HG03196 (cell line): Measurements from ENCODE around the gene DLX2.

Experiments
- ATAC-seq: cut with Tn5 transposase; IDR thresholded peaks from one replicate; pipeline ENCODE4 v1.9.1; 2021; ENCODE audit not compliant: unreplicated experiment

Gene DLX2

GRCh38 chr2:172107690-172108586, 5.2 kb upstream of the DLX2 start:
- no peak for ATAC-seq

GRCh38 chr2:172106108-172106961, 3.6 kb upstream of the DLX2 start:
- no peak for ATAC-seq

GRCh38 chr2:172105471-172106107, 2.9 kb upstream of the DLX2 start:
- no peak for ATAC-seq

GRCh38 chr2:172103471-172104272, 972 bp upstream of the DLX2 start:
- peak; percentile 23 for ATAC-seq

- ATAC-seq, result no peak
These were observed 794 bp downstream of the DLX2 start for GRCh38 chr2:172101821-172102390.

- ATAC-seq, result no peak
These were observed 1.5 kb downstream of the DLX2 start for GRCh38 chr2:172100935-172101820.

- no peak for ATAC-seq
These were observed 2.4 kb downstream of the DLX2 start for GRCh38 chr2:172100080-172100934.

- ATAC-seq, result no peak
These were observed 3.1 kb downstream of the DLX2 start for GRCh38 chr2:172099472-172100079.

GRCh38 chr2:172098650-172099471, 3.8 kb downstream of the DLX2 start:
- no peak for ATAC-seq

GRCh38 chr2:172098287-172098649, 4.4 kb downstream of the DLX2 start:
- ATAC-seq, result no peak

- ATAC-seq, result no peak
These were observed 5.1 kb downstream of the DLX2 start for GRCh38 chr2:172097557-172098131.

GRCh38 chr2:172096626-172097547, 5.8 kb downstream of the DLX2 start:
- ATAC-seq, result no peak

GRCh38 chr2:172095905-172096625, 6.6 kb downstream of the DLX2 start:
- ATAC-seq, result no peak

GRCh38 chr2:172095146-172095904, 7.4 kb downstream of the DLX2 start:
- ATAC-seq, result no peak
